ENCODE measurements around the gene TGM4. TPM values are rescaled to one million over a fixed set of nuclear protein-coding genes. Genes with fewer than 3 reads are reported as not detected.
"Not testable (repeated sequence)": the region's sequence is repeated elsewhere in the genome, so short reads cannot be mapped to it uniquely, and the experiment has no call there.

TGM4 gene
- total RNA-seq, 1 donor from 2014 or later, result not detected

GRCh38 chr3:44932986-44933944, 58.9 kb downstream of the TGM4 start:
- TF ChIP-seq, protein P1, sequence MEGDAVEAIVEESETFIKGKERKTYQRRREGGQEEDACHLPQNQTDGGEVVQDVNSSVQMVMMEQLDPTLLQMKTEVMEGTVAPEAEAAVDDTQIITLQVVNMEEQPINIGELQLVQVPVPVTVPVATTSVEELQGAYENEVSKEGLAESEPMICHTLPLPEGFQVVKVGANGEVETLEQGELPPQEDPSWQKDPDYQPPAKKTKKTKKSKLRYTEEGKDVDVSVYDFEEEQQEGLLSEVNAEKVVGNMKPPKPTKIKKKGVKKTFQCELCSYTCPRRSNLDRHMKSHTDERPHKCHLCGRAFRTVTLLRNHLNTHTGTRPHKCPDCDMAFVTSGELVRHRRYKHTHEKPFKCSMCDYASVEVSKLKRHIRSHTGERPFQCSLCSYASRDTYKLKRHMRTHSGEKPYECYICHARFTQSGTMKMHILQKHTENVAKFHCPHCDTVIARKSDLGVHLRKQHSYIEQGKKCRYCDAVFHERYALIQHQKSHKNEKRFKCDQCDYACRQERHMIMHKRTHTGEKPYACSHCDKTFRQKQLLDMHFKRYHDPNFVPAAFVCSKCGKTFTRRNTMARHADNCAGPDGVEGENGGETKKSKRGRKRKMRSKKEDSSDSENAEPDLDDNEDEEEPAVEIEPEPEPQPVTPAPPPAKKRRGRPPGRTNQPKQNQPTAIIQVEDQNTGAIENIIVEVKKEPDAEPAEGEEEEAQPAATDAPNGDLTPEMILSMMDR (IDR thresholded peaks at IDR 0.05; ENCODE audit: borderline replicate concordance), result no peak
- peaks cover 67% of the 10 kb centered on the region for H3K36me3 ChIP-seq
- H3K9me3 ChIP-seq (replicated peaks), result no peaks in the 10 kb centered on the region
- no peaks in the 10 kb centered on the region for H3K27me3 ChIP-seq (ENCODE audit: low read depth)
- H3K4me1 ChIP-seq, result peaks cover 10% of the 10 kb centered on the region
- no peak overlapping the region for H3K4me3 ChIP-seq
- no peak overlapping the region for H3K27ac ChIP-seq (replicated peaks)
- DNase-seq, result no peak
- intact Hi-C loops (cut with micrococcal nuclease), result no loop called here

- H3K27ac ChIP-seq (replicated peaks), result peak overlapping the region; percentile 51
- H3K36me3 ChIP-seq, result peaks cover 66% of the 10 kb centered on the region
- TF ChIP-seq, protein P1 (IDR thresholded peaks at IDR 0.05; ENCODE audit: borderline replicate concordance), result no peak
- intact Hi-C loops (cut with micrococcal nuclease), result no loop called here
- no peak for DNase-seq
- H3K27me3 ChIP-seq (ENCODE audit: low read depth), result no peaks in the 10 kb centered on the region
- H3K4me3 ChIP-seq, result no peak overlapping the region
- H3K4me1 ChIP-seq, result peaks cover 22% of the 10 kb centered on the region
- H3K9me3 ChIP-seq (replicated peaks), result no peaks in the 10 kb centered on the region
These were observed 65.2 kb downstream of the TGM4 start for GRCh38 chr3:44939581-44940036.

DNA sequence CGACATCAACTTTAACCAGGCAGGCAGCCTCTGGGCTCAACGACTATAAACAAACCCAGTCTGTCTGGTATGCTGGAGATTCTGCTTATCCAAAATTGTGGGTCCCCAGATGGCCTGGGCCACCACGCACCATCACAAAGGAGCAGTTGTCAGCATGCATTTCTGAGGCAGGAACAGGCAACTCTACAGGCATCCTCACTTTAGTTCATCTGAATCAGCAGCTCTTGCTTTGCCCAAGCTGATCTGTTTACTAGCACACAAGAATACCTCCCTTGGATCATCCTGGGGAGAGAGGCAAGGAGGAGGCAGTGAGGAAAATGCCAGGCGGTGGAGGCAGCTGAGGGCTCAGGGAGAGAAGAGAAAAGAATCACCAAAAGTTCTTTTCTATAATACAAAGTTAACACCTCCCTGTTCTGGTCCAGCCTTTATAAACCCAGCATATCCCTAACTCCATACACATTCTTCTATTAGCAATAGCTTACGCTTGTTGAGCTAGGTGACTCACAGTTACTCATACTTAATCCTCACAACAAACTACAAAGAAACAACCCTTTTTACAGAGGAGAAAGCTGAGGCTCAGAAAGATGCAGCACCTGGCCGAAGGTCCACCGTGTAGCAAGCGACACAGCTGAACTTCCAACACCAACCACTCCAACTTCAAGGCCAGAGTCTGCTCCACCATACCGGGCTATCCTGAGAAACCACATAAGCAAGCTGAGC, 68.0 kb downstream of the TGM4 start:
- H3K36me3 ChIP-seq, result peaks cover 76% of the 10 kb centered on the region
- DNase-seq, result no peak
- intact Hi-C loops (cut with micrococcal nuclease), result no loop called here

GRCh38 chr3:44948239-44948638, 73.8 kb downstream of the TGM4 start:
- TF ChIP-seq, protein P1 (IDR thresholded peaks at IDR 0.05; ENCODE audit: borderline replicate concordance), result no peak
- no peak for DNase-seq
- Histone ChIP-seq H3K4me1 (peaks cover 10% of the 10 kb centered on the region), H3K36me3 (peaks cover 32% of the 10 kb centered on the region), H3K9me3 (replicated peaks) (no peaks in the 10 kb centered on the region), H3K27ac (replicated peaks) (no peak overlapping the region), H3K4me3 (no peak overlapping the region), H3K27me3 (ENCODE audit: low read depth) (no peaks in the 10 kb centered on the region)
- intact Hi-C loops (cut with micrococcal nuclease), result no loop called here

More for the DNA sequence above, 68.0 kb downstream of the TGM4 start:
- no peaks in the 10 kb centered on the region for H3K27me3 ChIP-seq (ENCODE audit: low read depth)
- no peak overlapping the region for H3K27ac ChIP-seq (replicated peaks)
- H3K4me1 ChIP-seq, result peaks cover 23% of the 10 kb centered on the region
- TF ChIP-seq, protein P1 (IDR thresholded peaks at IDR 0.05; ENCODE audit: borderline replicate concordance), result no peak
- H3K9me3 ChIP-seq (replicated peaks), result no peaks in the 10 kb centered on the region
- no peak overlapping the region for H3K4me3 ChIP-seq

GRCh38 chr3:44949770-44950169, 75.4 kb downstream of the TGM4 start:
- H3K27ac ChIP-seq (replicated peaks); H3K27me3 ChIP-seq (ENCODE audit: low read depth); DNase-seq; intact Hi-C loops (cut with micrococcal nuclease); H3K9me3 ChIP-seq (replicated peaks); H3K4me3 ChIP-seq; H3K4me1 ChIP-seq: not testable (repeated sequence)
- H3K36me3 ChIP-seq, result peaks cover 23% of the 10 kb centered on the region

Measured in left ventricle myocardium inferior (tissue), 1 donor.